B cell (primary cell): ENCODE measurements around the gene ZNF136.

Source experiments
- CTCF ChIP-seq: fragments of 200-600 bp; IDR thresholded peaks from one replicate; pipeline ENCODE4 v1.8.0; 2022; ENCODE audit warnings: antibody characterized with exemption, mild to moderate bottlenecking
- EZH2 ChIP-seq: IDR thresholded peaks from 2 replicates; pipeline ENCODE4 v1.6.1; 2012; ENCODE audit warnings: borderline replicate concordance, low read depth, mild to moderate bottlenecking, moderate library complexity, low read length; ENCODE audit not compliant: insufficient read depth, poor library complexity, severe bottlenecking

GRCh38 chr19:12155324-12155860, 7.5 kb upstream of the ZNF136 start:
- TF ChIP-seq CTCF: no peak
- TF ChIP-seq EZH2: no peak
